Subcutaneous abdominal adipose tissue (tissue), 5 donors: ENCODE measurements around the gene ULK2.
A peak's percentile ranks its signal among the peaks of the same experiment; 100 is the strongest.

Source experiments
- H3K27ac ChIP-seq: one replicate; pipeline ENCODE4 v1.7.0; 2013; ENCODE audit warnings: low read depth, mild to moderate bottlenecking, inconsistent platforms, low read length, moderate library complexity
- H3K27me3 ChIP-seq, 5 donors: one replicate each; pipeline ENCODE4 v1.7.0; 2013; ENCODE audit warnings: low read length in 5 of 5, inconsistent platforms in 1 of 5; ENCODE audit not compliant: control insufficient read depth in 5 of 5, insufficient read depth in 4 of 5
- H3K36me3 ChIP-seq, 5 donors: one replicate each; pipeline ENCODE4 v1.7.0; 2013; ENCODE audit warnings: low read length in 5 of 5; ENCODE audit not compliant: control insufficient read depth in 5 of 5, insufficient read depth in 5 of 5
- H3K4me1 ChIP-seq, 5 donors: one replicate each; pipeline ENCODE4 v1.7.0; 2013; ENCODE audit warnings: low read length in 5 of 5, mild to moderate bottlenecking in 3 of 5, moderate library complexity in 1 of 5; ENCODE audit not compliant: control insufficient read depth in 5 of 5, insufficient read depth in 5 of 5
- H3K4me3 ChIP-seq, 5 donors: one replicate each; pipeline ENCODE4 v1.7.0; 2013; ENCODE audit warnings: low read length in 5 of 5, low read depth in 1 of 5
- H3K9ac ChIP-seq, 5 donors: one replicate each; pipeline ENCODE4 v1.7.0; 2013; ENCODE audit warnings: low read length in 5 of 5, mild to moderate bottlenecking in 4 of 5, moderate library complexity in 3 of 5
- H3K9me3 ChIP-seq, 5 donors: one replicate each; pipeline ENCODE4 v1.7.0; 2013; ENCODE audit warnings: low read length in 5 of 5; ENCODE audit not compliant: control insufficient read depth in 5 of 5
- donor health status: healthy.
- donor health status: healthy.
- donor health status: healthy.
- donor health status: healthy.
- donor health status: healthy.

Gene ULK2

DNA sequence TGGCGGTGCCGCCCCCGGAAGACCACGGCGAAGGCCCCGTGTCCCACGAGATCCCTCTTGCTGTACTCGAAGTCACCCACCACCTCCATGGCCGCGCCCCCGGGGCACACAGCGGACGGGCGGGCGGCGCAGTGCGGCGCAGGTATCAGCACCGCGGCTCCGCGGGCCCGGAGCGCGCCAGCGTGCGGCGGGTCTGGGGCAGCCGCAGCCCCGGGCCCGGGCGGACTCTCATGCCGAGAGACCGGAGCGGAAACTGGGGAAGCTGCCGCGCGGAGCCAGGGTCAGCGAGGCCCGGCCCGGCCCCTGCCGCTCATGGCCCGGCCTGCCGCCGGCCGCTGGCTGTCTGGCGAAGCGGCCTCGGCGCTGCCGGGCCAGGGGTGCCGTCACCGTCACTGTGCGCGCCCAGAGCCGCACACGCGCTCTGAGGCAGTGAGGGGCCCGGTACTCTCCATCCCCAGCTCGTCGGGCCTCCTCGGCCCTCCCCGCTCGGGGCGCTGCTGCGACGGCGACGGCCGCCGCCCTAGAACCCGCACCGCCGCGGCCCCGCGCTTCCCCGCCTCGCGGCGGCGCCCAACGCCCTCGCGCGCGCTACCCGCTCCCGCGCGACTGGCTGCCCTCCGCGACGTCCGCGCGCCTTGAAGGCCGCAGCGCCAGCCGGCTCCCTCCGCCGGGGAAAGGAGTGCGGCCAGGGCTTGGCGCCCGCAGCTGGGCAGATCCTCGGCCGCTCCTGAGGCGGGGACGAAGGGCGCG is at the start of gene ULK2:
Gene ULK2 (minus strand): TSS at position 608 of the 750 bp plus-strand sequence. CDS start 519 bp downstream, at position 89.
- Histone ChIP-seq H3K27me3 (no peaks in the 10 kb centered on the region), H3K9me3 (no peaks in the 10 kb centered on the region), H3K27ac (peak within 1 kb of the TSS; percentile 60), H3K4me1 (peaks cover 0 to 28% (median 19%) of the 10 kb centered on the region in 5 donors), H3K4me3 (peak within 1 kb of the TSS; percentile 78 to 91 (median 86)), H3K9ac (peak within 1 kb of the TSS; percentile 48 to 87 (median 81)), H3K36me3 (peaks cover 0 to 12% (median 4%) of the 10 kb centered on the region in 5 donors)

- H3K27ac ChIP-seq = no peak overlapping the region
- H3K4me3 ChIP-seq = no peak overlapping the region
- peaks cover 19 to 81% (median 53%) of the 10 kb centered on the region in 5 donors for H3K36me3 ChIP-seq
- peaks cover 0 to 4% (median 0%) of the 10 kb centered on the region in 5 donors for H3K4me1 ChIP-seq
- H3K9ac ChIP-seq = no peak overlapping the region
- no peaks in the 10 kb centered on the region for H3K27me3 ChIP-seq
- no peaks in the 10 kb centered on the region for H3K9me3 ChIP-seq
Observed at GRCh38 chr17:19915245-19915978, 47.7 kb upstream of the ULK2 start.

DNA sequence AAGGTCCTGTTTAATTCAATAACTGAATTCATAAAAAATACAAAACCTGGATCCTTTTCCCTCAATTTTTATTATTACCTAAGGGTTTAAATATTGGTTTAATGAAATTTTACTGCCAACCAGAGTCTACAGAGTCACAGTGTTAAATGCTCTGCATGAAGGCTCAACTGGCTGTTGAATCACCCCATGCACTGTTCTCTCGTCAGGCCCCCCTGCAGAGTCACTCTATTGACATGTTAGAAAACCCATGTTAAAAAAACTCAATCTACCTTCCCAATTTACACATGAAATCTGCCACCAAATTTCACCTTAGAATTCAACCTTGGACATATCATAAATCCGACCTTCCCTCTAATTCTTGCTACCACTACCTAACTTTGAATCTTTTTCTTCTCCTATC is 43.3 kb upstream of the ULK2 start:
- Histone ChIP-seq H3K36me3 (peaks cover 31 to 87% (median 60%) of the 10 kb centered on the region in 5 donors), H3K9ac (no peak overlapping the region), H3K4me3 (no peak overlapping the region), H3K27me3 (no peaks in the 10 kb centered on the region), H3K4me1 (peaks cover 0 to 6% (median 0%) of the 10 kb centered on the region in 5 donors), H3K9me3 (no peaks in the 10 kb centered on the region), H3K27ac (no peak overlapping the region)

GRCh38 chr17:19909139-19909538 is 41.4 kb upstream of the ULK2 start:
- H3K27ac ChIP-seq = no peak overlapping the region
- no peaks in the 10 kb centered on the region for H3K27me3 ChIP-seq
- H3K36me3 ChIP-seq = peaks cover 26 to 81% (median 55%) of the 10 kb centered on the region in 5 donors
- H3K9ac ChIP-seq = no peak overlapping the region
- peaks cover 0 to 10% (median 7%) of the 10 kb centered on the region in 5 donors for H3K4me1 ChIP-seq
- no peak overlapping the region for H3K4me3 ChIP-seq
- no peaks in the 10 kb centered on the region for H3K9me3 ChIP-seq

- Histone ChIP-seq H3K36me3 (peaks cover 21 to 75% (median 48%) of the 10 kb centered on the region in 5 donors), H3K27ac (no peak overlapping the region), H3K9ac (no peak overlapping the region), H3K9me3 (no peaks in the 10 kb centered on the region), H3K4me3 (no peak overlapping the region), H3K27me3 (no peaks in the 10 kb centered on the region), H3K4me1 (peaks cover 0 to 10% (median 9%) of the 10 kb centered on the region in 5 donors)
Observed at GRCh38 chr17:19905502-19905901, 37.8 kb upstream of the ULK2 start.

DNA sequence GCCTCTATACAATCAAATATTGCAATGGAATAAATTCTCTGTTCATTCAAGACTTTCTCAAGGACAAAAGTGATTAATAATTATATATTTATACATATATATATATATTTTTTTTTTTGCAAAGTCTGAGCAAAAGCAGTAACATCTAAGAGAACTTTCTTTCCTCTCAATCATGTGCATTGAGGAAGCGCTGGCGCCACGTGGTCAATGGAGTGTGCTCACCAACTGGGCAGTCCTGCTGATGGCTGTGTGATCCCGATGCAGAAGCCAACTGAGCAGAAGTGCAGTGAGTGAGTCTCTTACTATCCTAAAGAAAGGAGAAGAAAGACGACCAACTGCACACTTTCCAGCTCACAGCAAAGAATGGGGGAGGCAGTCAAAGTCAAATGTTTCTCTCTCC is 37.2 kb upstream of the ULK2 start:
- peaks cover 21 to 72% (median 49%) of the 10 kb centered on the region in 5 donors for H3K36me3 ChIP-seq
- H3K4me1 ChIP-seq = peaks cover 0 to 10% (median 9%) of the 10 kb centered on the region in 5 donors
- no peak overlapping the region for H3K9ac ChIP-seq
- no peak overlapping the region for H3K27ac ChIP-seq
- H3K4me3 ChIP-seq = no peak overlapping the region
- no peaks in the 10 kb centered on the region for H3K27me3 ChIP-seq
- no peaks in the 10 kb centered on the region for H3K9me3 ChIP-seq

- no peak overlapping the region for H3K4me3 ChIP-seq
- no peak overlapping the region for H3K9ac ChIP-seq
- H3K36me3 ChIP-seq = peaks cover 17 to 67% (median 45%) of the 10 kb centered on the region in 5 donors
- peaks cover 0 to 10% (median 9%) of the 10 kb centered on the region in 5 donors for H3K4me1 ChIP-seq
- H3K27ac ChIP-seq = no peak overlapping the region
- H3K27me3 ChIP-seq = no peaks in the 10 kb centered on the region
- H3K9me3 ChIP-seq = no peaks in the 10 kb centered on the region
Observed at GRCh38 chr17:19904412-19904811, 36.7 kb upstream of the ULK2 start.

DNA sequence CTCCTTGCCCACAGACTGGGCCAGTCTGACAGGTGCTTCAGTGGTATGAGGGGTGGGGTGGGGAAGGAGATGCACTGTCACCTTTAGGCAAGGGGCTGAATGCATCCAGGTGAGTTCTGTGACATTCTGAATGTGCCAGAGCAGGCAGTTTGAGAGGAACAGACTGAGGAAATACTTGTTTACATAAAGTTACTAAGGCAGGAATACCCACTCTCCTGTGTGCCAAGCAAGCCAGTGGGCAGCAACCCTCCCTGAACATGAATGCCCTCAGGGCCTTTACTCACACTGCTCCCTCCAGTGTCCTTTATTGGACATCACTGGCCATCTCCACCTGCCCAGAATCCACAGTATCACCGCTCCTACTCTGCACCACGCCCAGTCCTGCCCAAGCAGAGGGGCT is 33.1 kb upstream of the ULK2 start:
- Histone ChIP-seq H3K4me3 (no peak overlapping the region), H3K36me3 (peaks cover 2 to 38% (median 20%) of the 10 kb centered on the region in 5 donors), H3K4me1 (peaks cover 0 to 19% (median 4%) of the 10 kb centered on the region in 5 donors), H3K27me3 (no peaks in the 10 kb centered on the region), H3K9ac (no peak overlapping the region), H3K27ac (no peak overlapping the region), H3K9me3 (no peaks in the 10 kb centered on the region)

DNA sequence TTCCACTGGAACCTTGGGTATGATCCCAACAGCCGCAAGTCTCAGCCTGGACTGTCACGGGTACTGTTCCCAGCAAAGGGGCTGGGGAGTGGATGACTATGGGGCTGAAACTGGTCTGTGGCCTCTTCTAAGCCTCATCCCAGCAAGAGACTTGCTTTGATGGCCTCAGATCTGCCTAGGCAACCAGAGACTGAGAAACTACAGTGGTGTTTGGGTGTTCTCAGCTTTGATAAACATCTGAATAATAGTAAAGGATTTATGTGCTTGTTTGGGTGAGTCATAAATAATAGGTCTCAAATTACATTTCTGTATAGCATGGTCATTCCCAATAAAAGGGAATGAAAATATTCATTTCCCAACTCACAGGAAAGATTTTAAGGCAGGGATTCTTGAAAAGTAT is 30.2 kb upstream of the ULK2 start:
- Histone ChIP-seq H3K9ac (no peak overlapping the region), H3K4me3 (no peak overlapping the region), H3K27me3 (no peaks in the 10 kb centered on the region), H3K27ac (no peak overlapping the region), H3K9me3 (no peaks in the 10 kb centered on the region), H3K36me3 (peaks cover 0 to 20% (median 6%) of the 10 kb centered on the region in 5 donors), H3K4me1 (peaks cover 0 to 10% (median 3%) of the 10 kb centered on the region in 5 donors)
